ENCODE results near the gene TOPAZ1. TPM values are rescaled to one million over a fixed set of nuclear protein-coding genes. Genes with fewer than 3 reads are reported as not detected.

The TOPAZ1 gene
- total and polyA plus RNA-seq, 3 experiments from 2014 or later = not detected

GRCh38 chr3:44222337-44222736 lies 19.3 kb upstream of the TOPAZ1 start:
- DNase-seq = no peak
- Mint-ChIP-seq H3K4me3 (no peak overlapping the region), H3K9me3 (peaks cover 0 to 4% (median 0%) of the 10 kb centered on the region in 5 donors), H3K36me3 (no peaks in the 10 kb centered on the region), H3K4me1 (no peaks in the 10 kb centered on the region), H3K27ac (no peak overlapping the region), H3K27me3 (peaks cover 12 to 49% of the 10 kb centered on the region in 2 donors)
- CTCF ChIA-PET = no interaction called here
- Histone ChIP-seq H3K27ac (ENCODE audit: low read depth, low read length) (no peak overlapping the region), H3K4me3 (ENCODE audit: low read length) (no peak overlapping the region), H3K9me3 (ENCODE audit: low read length) (no peaks in the 10 kb centered on the region), H3K4me1 (ENCODE audit: insufficient read depth, low read length) (no peaks in the 10 kb centered on the region), H3K27me3 (ENCODE audit: insufficient read depth, low read length, poor library complexity, severe bottlenecking) (peaks cover 4% of the 10 kb centered on the region), H3K36me3 (ENCODE audit: insufficient read depth, low read length) (no peaks in the 10 kb centered on the region)
- POLR2A ChIA-PET = no interaction called here

- Mint-ChIP-seq H3K4me3 (no peak overlapping the region), H3K27me3 (peaks cover 15 to 44% of the 10 kb centered on the region in 2 donors), H3K27ac (no peak overlapping the region), H3K36me3 (no peaks in the 10 kb centered on the region), H3K4me1 (no peaks in the 10 kb centered on the region), H3K9me3 (peaks cover 0 to 4% (median 0%) of the 10 kb centered on the region in 5 donors)
- ChIA-PET POLR2A (no interaction called here), CTCF (no interaction called here)
- Histone ChIP-seq H3K9me3 (ENCODE audit: low read length) (no peaks in the 10 kb centered on the region), H3K4me3 (ENCODE audit: low read length) (no peak overlapping the region), H3K27ac (ENCODE audit: low read depth, low read length) (no peak overlapping the region), H3K27me3 (ENCODE audit: insufficient read depth, low read length, poor library complexity, severe bottlenecking) (peaks cover 4% of the 10 kb centered on the region), H3K36me3 (ENCODE audit: insufficient read depth, low read length) (no peaks in the 10 kb centered on the region), H3K4me1 (ENCODE audit: insufficient read depth, low read length) (no peaks in the 10 kb centered on the region)
- DNase-seq = no peak
Observed at GRCh38 chr3:44223299-44223698, 18.4 kb upstream of the TOPAZ1 start.

DNA sequence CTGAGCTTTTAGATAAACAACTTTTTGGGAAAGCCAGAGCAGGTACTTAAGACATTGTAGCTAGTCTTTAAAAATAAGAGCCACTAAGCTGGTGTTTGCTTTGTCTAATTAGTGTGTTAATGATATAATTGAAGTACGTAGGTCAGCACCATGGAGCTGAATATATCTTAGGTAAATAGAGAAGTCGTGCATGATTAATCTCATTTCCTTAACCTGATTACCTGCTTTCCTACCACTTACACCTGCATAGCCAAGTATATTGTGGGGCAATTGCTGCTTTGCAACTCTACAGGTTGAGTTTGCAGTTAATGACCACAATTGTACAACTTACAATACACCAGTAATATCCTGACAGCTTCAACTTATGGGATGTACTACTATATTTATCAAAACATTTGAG lies 17.6 kb upstream of the TOPAZ1 start:
- Mint-ChIP-seq H3K36me3 (no peaks in the 10 kb centered on the region), H3K4me3 (no peak overlapping the region), H3K27ac (no peak overlapping the region), H3K4me1 (no peaks in the 10 kb centered on the region), H3K9me3 (peaks cover 0 to 2% (median 0%) of the 10 kb centered on the region in 5 donors), H3K27me3 (peaks cover 15 to 44% of the 10 kb centered on the region in 2 donors)
- no peak overlapping the region for H3K27ac ChIP-seq (ENCODE audit: low read depth, low read length)
- H3K4me3 ChIP-seq (ENCODE audit: low read length) = no peak overlapping the region
- DNase-seq = no peak
- H3K36me3 ChIP-seq (ENCODE audit: insufficient read depth, low read length) = no peaks in the 10 kb centered on the region
- no peaks in the 10 kb centered on the region for H3K4me1 ChIP-seq (ENCODE audit: insufficient read depth, low read length)
- H3K9me3 ChIP-seq (ENCODE audit: low read length) = no peaks in the 10 kb centered on the region
- H3K27me3 ChIP-seq (ENCODE audit: insufficient read depth, low read length, poor library complexity, severe bottlenecking) = peaks cover 4% of the 10 kb centered on the region
- ChIA-PET CTCF (no interaction called here), POLR2A (no interaction called here)

- Mint-ChIP-seq H3K9me3 (no peaks in the 10 kb centered on the region), H3K4me3 (no peak overlapping the region), H3K27me3 (peaks cover 15 to 38% of the 10 kb centered on the region in 2 donors), H3K36me3 (no peaks in the 10 kb centered on the region), H3K27ac (no peak overlapping the region), H3K4me1 (no peaks in the 10 kb centered on the region)
- Histone ChIP-seq H3K9me3 (ENCODE audit: low read length) (no peaks in the 10 kb centered on the region), H3K4me1 (ENCODE audit: insufficient read depth, low read length) (no peaks in the 10 kb centered on the region), H3K36me3 (ENCODE audit: insufficient read depth, low read length) (no peaks in the 10 kb centered on the region), H3K4me3 (ENCODE audit: low read length) (no peak overlapping the region), H3K27ac (ENCODE audit: low read depth, low read length) (no peak overlapping the region), H3K27me3 (ENCODE audit: insufficient read depth, low read length, poor library complexity, severe bottlenecking) (peaks cover 4% of the 10 kb centered on the region)
- CTCF ChIA-PET = interaction anchor here (1.6 kb wide), 1 partner anchor 9 kb away, joined by 4 read pairs; no protein-coding TSS in a partner anchor
- POLR2A ChIA-PET = no interaction called here
- no peak for DNase-seq
Observed at GRCh38 chr3:44226573-44226972, 15.1 kb upstream of the TOPAZ1 start.

GRCh38 chr3:44227632-44228031 lies 14.1 kb upstream of the TOPAZ1 start:
- peak in 1 of 5 donors; percentile 23 for DNase-seq
- no peaks in the 10 kb centered on the region for H3K36me3 ChIP-seq (ENCODE audit: insufficient read depth, low read length)
- Mint-ChIP-seq H3K9me3 (no peaks in the 10 kb centered on the region), H3K27me3 (peaks cover 15 to 31% of the 10 kb centered on the region in 2 donors), H3K4me3 (no peak overlapping the region), H3K27ac (no peak overlapping the region), H3K4me1 (peaks cover 3 to 5% (median 3%) of the 10 kb centered on the region in 3 donors), H3K36me3 (no peaks in the 10 kb centered on the region)
- H3K4me1 ChIP-seq (ENCODE audit: insufficient read depth, low read length) = no peaks in the 10 kb centered on the region
- peaks cover 4% of the 10 kb centered on the region for H3K27me3 ChIP-seq (ENCODE audit: insufficient read depth, low read length, poor library complexity, severe bottlenecking)
- no peak overlapping the region for H3K27ac ChIP-seq (ENCODE audit: low read depth, low read length)
- ChIA-PET CTCF (interaction anchor here (1.6 kb wide), 1 partner anchor 8 kb away, joined by 4 read pairs; no protein-coding TSS in a partner anchor), POLR2A (no interaction called here)
- H3K9me3 ChIP-seq (ENCODE audit: low read length) = no peaks in the 10 kb centered on the region
- no peak overlapping the region for H3K4me3 ChIP-seq (ENCODE audit: low read length)

- Mint-ChIP-seq H3K27me3 (peaks cover 9 to 18% of the 10 kb centered on the region in 2 donors), H3K4me1 (peaks cover 3 to 5% (median 3%) of the 10 kb centered on the region in 3 donors), H3K4me3 (no peak overlapping the region), H3K36me3 (no peaks in the 10 kb centered on the region), H3K9me3 (no peaks in the 10 kb centered on the region), H3K27ac (no peak overlapping the region)
- H3K27me3 ChIP-seq (ENCODE audit: insufficient read depth, low read length, poor library complexity, severe bottlenecking) = peaks cover 4% of the 10 kb centered on the region
- ChIA-PET CTCF (no interaction called here), POLR2A (interaction anchor here (0.7 kb wide), 1 partner anchor 30 kb away, joined by 3 read pairs; no protein-coding TSS in a partner anchor)
- no peaks in the 10 kb centered on the region for H3K4me1 ChIP-seq (ENCODE audit: insufficient read depth, low read length)
- H3K9me3 ChIP-seq (ENCODE audit: low read length) = no peaks in the 10 kb centered on the region
- DNase-seq = no peak
- H3K36me3 ChIP-seq (ENCODE audit: insufficient read depth, low read length) = no peaks in the 10 kb centered on the region
- no peak overlapping the region for H3K4me3 ChIP-seq (ENCODE audit: low read length)
- no peak overlapping the region for H3K27ac ChIP-seq (ENCODE audit: low read depth, low read length)
Observed at GRCh38 chr3:44228900-44229299, 12.8 kb upstream of the TOPAZ1 start.

GRCh38 chr3:44232407-44232806 lies 9.3 kb upstream of the TOPAZ1 start:
- ChIA-PET POLR2A (no interaction called here), CTCF (no interaction called here)
- Histone ChIP-seq H3K9me3 (ENCODE audit: low read length) (no peaks in the 10 kb centered on the region), H3K27me3 (ENCODE audit: insufficient read depth, low read length, poor library complexity, severe bottlenecking) (no peaks in the 10 kb centered on the region), H3K4me1 (ENCODE audit: insufficient read depth, low read length) (peaks cover 4% of the 10 kb centered on the region), H3K4me3 (ENCODE audit: low read length) (no peak overlapping the region), H3K27ac (ENCODE audit: low read depth, low read length) (no peak overlapping the region), H3K36me3 (ENCODE audit: insufficient read depth, low read length) (no peaks in the 10 kb centered on the region)
- DNase-seq = no peak
- no peaks in the 10 kb centered on the region for H3K9me3 Mint-ChIP-seq
- no peak overlapping the region for H3K4me3 Mint-ChIP-seq
- H3K27ac Mint-ChIP-seq = no peak overlapping the region
- H3K4me1 Mint-ChIP-seq = peaks cover 8 to 13% (median 10%) of the 10 kb centered on the region in 3 donors
- no peaks in the 10 kb centered on the region for H3K36me3 Mint-ChIP-seq
- H3K27me3 Mint-ChIP-seq = peaks cover 9 to 14% of the 10 kb centered on the region in 2 donors

GRCh38 chr3:44234648-44235268 lies 6.9 kb upstream of the TOPAZ1 start:
- Histone ChIP-seq H3K36me3 (ENCODE audit: insufficient read depth, low read length) (no peaks in the 10 kb centered on the region), H3K9me3 (ENCODE audit: low read length) (no peaks in the 10 kb centered on the region), H3K27ac (ENCODE audit: low read depth, low read length) (no peak overlapping the region), H3K4me3 (ENCODE audit: low read length) (no peak overlapping the region), H3K27me3 (ENCODE audit: insufficient read depth, low read length, poor library complexity, severe bottlenecking) (no peaks in the 10 kb centered on the region), H3K4me1 (ENCODE audit: insufficient read depth, low read length) (peaks cover 4% of the 10 kb centered on the region)
- H3K4me1 Mint-ChIP-seq = peaks cover 8 to 13% (median 10%) of the 10 kb centered on the region in 3 donors
- peaks cover 7 to 24% of the 10 kb centered on the region in 2 donors for H3K27me3 Mint-ChIP-seq
- H3K9me3 Mint-ChIP-seq = no peaks in the 10 kb centered on the region
- CTCF ChIA-PET = no interaction called here
- H3K4me3 Mint-ChIP-seq = no peak overlapping the region
- no peaks in the 10 kb centered on the region for H3K36me3 Mint-ChIP-seq
- no peak overlapping the region for H3K27ac Mint-ChIP-seq
- no peak for DNase-seq
- POLR2A ChIA-PET = no interaction called here
